ENCODE measurements around the gene AADAT.
"Not testable (repeated sequence)": the region's sequence is repeated elsewhere in the genome, so short reads cannot be mapped to it uniquely, and the experiment has no call there.

Gene AADAT

DNA sequence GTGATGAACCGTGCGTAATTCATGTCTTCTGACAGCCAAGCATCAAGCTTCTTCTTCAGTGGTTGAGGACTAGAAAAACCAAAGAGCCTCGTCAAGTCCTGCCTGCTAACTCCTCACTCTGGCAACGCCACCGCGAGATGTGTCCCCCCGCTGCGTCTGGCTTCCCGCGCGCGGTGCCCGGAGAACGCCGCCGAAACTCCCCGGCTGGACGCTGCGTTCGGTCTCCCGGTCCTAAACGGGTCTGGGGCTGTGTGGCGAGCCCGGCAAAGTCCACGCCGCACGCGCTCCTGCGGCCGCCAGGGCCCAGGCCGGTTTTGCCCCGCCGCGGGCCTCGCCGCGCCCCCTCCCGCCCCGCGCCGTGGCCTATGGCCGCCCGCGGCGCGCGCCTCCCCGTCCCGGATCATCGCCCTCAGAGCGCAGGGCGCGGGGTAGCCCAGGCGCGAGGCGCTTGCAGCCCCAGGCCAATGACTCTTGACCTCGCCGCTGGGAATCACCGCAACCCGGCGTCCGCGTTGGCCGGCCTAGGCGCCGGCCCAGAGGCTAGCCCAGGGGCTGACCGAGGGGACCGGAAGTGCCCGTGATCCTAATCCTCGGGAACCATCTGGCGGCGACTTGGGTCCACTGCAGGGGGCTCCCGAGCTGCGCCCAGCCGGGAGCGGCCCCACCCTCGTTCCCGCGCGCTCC, at the start of gene AADAT:
TSS of gene AADAT (minus strand) at position 289 of the 684 bp plus-strand sequence. CDS start at position 23, 266 bp downstream.
- DNase-seq = peak in 1 of 2 donors; percentile 43

DNA sequence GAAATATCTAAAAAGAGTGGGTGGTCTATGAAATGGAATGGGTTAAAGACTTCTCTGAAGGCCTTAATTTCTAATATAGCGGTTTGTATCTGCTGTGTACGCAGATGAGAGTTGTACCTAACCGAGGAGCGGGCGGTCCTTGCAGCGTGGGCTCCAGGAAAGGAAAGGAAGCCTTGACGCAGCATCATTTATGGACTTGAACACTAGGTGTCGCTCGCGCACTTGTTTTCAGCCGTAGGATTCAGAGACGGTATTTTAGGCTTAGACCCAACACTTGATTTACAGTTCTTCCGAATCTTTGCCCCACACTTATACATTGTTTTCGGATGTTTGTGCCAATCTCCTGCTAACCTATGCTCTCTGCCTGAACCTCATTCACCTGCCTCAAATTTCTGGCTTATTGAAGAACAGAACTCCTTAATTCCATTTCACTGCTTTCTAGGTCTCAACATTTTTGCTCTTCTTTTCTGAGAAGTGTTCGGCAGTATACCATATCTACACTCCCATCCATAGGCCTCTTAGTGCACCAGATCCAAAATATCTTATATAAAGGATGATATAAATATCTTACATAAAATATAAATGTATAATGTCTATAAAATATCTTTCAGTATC, 48.9 kb upstream of the AADAT start:
- peak; percentile 75 to 81 for DNase-seq

DNA sequence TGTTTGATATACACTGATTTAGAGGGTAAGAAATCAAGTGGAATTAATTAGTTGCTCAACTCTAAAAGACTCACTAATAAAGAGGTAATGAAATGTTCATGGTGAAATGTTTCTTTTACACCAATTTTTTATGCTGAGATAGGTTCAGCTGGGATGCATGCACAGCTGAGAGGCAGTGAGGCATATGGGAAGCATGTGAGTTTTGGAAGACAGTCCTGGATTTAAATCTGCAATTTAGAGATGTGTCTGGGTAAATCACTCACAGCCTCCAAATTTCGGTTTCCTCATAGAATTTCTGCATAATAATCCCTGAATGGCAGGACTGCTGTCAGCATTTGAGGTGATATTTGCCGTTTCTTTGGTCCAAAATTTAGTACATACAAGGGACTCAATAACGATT, 48.2 kb upstream of the AADAT start:
- no peak for DNase-seq

DNA sequence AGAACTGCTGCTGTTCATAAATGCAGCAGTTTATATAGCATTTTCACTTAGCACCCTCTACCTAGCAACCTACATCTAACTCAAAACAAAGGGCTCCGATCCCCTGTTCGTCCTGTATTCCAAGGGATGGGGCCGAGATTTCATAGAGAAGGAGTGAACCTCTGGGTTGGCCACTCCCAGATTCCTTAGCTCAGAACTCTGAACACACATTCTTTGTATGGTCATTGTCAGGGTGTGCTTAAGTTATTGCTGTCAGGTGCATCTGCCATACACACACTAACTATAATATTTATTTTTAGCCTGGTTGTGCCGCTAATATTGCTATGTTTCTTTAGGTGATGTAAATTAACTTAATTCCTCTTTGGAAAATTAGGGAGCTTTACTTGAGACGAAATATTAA, 47.7 kb upstream of the AADAT start:
- DNase-seq = no peak

DNA sequence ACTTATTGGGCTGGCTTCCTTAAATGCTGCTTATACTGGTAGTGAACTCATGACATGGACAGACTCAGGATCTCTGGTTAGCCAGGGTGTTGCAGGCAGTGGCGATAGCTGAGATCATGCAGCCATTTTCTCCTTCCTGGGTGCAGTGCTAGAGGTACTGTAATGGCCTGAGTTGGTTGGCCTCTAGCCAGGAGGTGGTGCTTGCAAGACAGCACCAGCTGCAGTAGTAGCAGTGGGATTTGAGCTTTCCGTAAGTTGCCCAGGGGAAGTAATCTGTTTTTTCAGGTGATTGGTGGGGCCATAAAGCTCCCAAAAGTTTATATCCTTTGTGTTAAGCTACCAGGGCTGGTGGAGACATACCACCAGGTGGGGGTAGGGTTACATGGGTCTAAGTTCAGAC, 45.1 kb upstream of the AADAT start:
- no peak for DNase-seq

DNA sequence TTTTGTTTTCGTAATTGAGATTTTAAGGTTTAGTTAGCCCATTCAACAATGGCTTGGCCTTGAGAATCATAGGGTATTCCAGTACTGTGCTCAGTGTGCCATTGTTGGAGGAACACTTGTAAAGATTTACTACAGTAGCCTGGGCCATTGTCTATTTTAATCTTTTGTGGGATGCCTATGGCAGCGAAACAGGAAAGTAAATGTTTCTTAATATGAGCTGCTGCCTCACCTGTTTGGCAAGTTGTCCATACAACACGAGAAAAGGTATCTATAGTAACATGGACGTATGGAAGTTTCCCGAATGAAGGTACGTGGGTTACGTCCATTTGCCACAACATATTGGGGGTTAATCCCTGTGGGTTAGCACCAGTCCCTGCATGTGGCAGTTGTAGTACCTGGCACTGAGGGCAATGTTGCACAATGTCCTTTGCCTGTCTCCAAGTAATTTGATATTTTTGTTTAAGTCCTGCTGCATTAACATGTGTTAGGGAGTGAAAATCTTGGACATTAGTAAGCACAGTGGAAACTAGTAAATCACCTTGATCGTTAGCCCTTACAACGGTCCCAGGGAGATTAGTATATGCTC, 38.6 kb upstream of the AADAT start:
- DNase-seq = no peak

DNA sequence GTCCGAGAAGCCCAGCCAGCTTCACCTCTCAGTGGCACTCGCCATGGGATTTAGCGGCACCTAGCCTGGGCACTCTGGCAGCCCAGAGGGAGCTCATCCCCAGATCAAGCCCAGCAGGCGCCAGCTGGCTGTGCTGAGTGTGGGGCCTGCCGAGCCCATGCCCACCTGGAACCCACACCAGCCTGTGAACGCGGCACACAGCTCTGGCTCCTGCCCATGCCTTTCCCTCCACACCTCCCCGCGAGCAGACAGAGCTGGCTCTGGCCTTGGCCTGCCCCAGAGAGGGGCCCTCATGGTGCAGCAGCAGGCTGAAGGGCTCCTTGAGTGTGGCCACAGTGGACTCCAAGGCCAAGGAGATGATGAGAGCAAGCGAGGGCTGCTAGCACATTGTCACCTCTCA, 38.0 kb upstream of the AADAT start:
- DNase-seq = no peak

DNA sequence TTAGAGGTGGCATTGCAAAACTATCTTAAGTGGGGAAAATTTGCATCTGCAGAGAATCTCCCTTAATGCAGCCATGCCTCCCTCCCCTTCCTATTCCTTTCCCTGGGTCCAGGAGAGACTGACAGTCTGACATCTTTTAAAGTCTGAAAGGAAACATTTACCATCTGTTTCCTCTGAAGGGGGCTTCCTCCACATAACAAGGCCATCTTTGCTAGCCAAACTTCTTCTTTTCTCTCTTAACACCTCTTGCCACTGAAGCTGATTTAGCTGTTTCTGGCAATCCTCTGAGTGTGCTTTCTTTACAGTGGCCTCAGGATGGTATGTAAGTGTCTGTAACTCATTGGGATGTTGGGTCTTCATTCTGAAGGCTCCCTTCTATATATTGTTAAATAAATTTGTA, 34.6 kb upstream of the AADAT start:
- DNase-seq = no peak

DNA sequence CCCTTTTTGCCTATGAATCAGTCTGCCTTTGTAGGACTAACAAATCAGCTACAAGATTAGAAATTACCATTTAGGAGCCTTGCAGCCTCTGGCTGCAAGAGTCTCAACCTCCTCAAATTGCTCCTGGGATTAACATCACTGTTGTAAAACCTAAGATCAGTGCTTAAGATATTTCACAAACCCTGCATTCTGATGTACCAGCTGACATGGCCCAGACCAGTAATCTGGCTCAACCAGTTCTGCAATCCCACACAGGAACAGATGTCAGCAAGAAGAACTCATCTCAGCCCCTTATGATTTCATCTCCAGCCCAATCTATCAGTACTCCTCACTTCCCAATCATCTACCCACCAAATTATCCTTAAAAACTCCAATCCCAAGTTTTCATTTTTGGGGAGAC, 32.5 kb upstream of the AADAT start:
- DNase-seq = no peak

DNA sequence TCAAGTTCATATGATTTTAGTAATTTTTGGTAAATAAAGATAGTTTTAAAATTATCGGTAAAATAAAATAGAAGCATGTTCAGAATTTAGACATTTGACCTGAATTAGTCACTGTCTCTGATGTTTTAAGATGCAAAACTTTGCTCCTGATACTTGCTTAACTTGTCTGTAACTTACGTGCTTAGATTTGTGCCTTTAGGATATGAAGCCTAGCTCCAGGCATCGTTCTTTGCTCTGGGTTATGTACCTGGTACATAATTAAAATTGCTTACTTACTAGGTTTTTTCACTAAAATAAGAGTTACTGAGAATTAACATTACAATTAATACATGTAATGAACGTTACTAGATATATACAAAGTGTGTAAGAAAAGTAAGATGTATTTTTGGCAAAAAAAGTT, 24.9 kb upstream of the AADAT start:
- no peak for DNase-seq

DNA sequence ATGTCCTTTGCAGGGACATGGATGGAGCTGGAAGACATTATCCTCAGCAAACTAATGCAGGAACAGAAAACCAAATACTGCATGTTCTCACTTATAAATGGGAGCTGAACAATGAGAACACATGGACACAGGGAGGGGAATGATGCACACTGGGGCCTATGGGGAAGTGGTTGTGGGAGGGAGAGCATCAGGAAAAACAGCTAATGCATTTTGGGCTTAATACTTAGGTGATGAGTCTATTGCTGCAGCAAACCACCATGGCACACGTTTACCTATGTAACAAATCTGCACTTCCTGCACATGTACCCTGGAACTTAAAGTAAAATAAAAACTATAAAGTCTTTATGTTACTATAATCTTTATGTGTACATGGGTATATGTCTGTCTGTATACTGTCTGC, 24.4 kb upstream of the AADAT start:
- DNase-seq = not testable (repeated sequence)

DNA sequence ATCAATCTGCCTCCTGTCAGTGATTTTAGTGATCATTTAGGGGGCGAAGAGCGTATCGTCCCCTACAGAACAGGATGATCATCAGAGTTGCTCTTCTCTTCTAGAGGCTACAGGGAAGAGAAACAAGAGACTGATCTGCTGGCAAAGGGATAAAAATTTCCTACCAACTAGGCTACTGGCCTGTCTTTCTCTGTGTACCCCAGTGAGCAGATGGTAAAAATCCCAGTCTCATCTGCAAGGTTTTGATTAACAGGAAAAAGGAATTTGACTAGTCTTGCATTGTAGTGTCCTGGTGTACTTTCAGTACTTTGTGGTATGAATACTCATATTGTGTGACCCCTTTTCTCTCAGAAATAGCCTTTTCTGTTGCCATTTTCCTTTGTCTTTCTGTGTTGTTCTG, 21.8 kb upstream of the AADAT start:
- DNase-seq = no peak

DNA sequence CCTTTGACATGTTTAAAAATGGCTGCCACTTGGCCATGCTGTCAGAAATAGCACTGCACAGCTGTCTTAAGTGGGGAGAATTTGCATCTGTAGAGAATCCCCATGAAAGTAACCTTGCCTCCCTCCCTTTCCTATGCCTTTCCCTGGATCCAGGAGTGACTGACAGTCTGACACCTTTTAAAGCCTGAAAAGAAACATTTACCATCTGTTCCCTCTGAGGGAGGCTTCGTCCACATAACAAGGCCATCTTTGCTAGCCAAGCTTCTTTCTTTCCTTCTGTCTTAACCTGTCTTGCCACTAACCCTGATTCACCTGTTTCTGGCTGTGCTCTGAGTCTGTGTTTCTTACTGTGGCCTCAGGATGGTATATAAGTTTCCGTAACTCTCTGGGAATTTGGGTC, 21.3 kb upstream of the AADAT start:
- no peak for DNase-seq

DNA sequence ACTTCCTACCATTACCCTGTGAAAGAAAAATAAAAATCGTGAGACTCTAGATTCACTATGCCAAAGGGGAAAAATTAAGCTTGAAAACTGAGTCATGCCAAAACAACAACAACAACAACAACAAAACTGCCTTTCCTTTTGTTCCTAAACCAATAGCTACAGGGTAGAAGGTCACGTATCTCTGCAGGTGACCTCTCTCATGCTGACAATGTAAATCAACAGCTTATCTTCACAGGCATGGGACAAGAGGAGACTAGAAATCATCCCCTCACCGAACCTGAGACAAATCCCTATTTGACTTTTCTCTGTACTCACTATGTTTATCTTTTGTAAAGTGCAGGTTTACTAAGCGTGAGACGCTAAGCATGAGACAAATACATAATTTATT, 20.5 kb upstream of the AADAT start:
- DNase-seq = no peak

DNA sequence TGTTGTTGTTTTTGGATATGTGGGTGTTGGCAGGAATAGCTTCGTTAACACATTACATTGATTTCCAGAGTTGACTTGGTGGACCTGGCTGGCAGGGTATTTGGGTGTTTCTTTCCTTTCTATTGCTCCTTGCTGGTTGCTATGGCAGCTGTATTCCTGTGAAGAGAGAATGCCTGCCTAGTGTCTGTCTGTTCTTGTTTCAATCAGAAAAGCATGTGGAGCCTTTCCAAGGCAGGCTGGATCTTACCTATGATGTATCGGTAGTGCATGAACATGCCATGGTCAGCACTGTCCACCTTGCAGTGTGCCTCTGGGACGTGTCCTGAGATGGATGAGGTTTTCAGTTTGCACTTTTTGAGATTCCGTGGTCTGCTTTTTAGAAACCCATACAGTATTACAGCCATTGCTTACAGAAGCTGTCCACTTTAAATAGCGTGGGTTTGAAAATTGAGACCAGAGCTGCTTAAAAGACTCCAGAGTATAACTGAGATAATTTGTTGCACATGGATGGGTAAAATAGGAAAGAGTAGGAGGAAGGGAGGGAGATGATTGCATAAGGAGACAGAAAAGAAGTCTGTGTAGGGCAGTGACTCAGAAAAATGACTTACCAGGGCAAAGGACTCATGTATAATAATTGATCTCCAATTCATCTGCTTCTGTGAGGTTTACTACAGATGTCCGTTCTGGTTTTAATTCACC, 20.0 kb upstream of the AADAT start:
- no peak for DNase-seq

DNA sequence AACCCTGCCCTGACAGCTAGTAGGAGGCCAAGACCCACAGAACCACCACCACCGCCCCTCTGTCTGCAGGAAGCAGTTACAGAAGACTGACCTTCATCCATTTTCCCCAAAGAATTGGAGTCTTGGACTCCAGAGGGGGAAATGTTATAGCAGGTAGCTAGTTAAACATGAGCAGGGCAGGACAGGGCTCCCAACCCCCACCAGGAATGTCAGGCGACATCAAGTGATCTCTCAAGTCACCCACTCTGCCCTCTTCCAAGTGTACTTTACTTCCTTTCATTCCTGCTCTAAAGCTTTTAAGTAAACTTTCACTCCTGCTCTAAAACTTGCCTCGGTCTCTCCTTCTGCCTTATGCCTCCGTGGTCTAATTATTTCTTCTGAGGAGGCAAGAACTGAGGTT, 17.1 kb upstream of the AADAT start:
- DNase-seq = no peak

DNA sequence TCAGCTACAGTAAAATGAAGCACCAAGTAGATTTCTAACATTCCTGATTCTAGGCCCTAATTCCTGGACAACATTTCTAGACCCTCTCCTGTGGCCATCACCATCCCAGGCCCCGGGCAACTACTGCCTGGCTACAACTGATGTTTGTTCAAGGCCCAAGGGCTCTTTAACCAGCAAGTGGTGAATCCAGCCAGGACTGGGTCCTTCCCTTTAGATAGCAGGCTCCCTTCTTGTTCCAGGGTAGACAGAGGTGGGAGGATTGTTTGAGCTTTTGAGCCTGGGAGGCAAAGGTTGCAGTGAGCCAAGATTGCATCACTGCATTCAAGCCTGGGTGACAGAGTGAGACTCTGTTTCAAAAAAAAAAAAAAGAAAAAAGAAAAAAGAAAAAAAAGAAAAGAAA, 12.7 kb upstream of the AADAT start:
- no peak for DNase-seq

DNA sequence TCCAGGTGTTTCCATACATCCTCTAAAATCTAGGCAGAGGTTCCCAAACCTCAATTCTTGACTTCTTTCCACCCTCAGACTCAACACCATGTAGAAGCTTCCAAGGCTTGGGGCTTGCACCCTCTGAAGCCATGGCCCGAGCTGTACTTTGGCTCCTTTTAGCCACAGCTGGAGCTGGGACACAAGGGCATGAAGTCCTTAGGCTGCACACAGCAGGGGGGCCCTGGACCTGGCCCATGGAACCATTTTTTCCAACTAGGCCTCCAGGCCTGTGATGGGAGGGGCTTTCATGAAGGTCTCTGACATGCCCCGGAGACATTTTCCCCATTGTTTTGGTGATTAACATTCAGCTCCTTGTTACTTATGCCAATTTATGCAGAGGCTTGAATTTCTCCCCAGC, 8.4 kb upstream of the AADAT start:
- not testable (repeated sequence) for DNase-seq

DNA sequence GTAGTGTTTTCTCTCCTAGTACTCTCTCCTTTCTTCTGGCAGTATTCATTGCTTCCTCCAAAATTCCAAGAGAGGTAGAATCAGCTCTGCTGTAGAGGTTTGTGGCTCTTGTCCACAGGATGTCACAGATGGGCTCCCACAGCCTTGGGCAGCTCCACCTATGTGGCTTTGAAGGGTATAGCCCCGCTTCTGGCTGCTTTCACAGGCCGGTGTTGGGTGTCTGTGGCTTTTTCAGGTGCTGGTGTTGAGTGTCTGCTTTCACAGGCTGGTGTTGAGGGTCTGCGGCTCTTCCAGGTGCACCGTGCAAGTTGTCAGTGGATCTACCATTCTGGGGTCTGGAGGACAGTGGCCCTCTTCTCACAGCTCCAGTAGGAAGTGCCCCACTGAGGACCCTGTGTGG, 7.9 kb upstream of the AADAT start:
- no peak for DNase-seq

DNA sequence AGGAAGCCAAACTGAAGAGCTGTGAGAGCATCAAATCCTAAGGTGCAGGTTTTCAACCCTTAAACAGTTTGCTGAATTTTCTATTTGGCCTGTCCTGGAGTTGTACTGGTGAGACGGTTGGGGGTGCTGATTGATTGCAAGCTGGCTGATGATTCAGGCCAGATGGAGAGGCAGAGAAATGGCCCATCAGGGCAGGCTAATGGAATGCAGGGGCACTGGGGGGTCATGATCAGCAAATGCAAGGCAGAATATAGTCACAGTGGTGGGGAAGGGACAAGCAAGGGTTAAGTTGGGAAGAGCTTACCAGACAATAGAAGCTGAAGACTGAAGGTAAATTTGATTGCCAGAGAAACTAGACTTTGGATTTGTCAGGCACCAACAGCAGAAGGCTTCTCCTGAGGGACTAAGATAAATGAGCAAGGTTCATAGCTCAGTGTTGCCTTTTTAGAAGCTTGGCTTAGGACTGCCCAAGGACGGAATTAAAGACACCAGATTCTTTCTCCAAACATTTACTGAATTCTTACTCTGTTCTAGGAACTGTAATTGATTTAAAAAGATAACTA, 4.3 kb upstream of the AADAT start:
- no peak for DNase-seq

DNA sequence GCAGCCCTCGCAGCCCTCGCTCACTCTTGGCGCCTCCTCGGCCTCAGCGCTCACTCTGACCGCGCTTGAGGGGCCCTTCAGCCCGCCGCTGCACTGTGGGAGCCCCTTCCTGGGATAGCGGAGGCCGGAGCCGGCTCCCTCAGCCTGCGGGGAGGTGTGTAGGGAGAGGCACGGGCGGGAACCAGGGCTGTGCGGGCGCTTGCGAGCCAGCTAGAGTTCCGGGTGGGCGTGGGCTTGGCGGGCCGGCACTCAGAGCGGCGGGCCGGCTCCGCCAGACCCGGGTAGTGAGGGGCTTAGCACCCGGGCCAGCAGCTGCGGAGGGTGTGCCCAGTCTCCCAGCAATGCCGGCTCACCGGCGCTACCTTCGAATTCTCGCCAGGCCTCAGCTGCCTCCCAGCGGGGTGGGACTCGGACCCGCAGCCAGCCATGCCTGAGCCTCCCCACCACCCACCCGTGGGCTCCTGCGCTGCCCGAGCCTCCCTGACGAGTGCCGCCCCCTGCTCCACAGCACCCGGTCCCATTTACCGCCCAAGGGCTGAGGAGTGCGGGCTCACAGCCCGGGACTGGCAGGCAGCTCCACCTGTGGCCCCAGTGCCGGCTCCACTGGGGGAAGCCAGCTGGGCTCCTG, 1.4 kb upstream of the AADAT start:
- no peak for DNase-seq

DNA sequence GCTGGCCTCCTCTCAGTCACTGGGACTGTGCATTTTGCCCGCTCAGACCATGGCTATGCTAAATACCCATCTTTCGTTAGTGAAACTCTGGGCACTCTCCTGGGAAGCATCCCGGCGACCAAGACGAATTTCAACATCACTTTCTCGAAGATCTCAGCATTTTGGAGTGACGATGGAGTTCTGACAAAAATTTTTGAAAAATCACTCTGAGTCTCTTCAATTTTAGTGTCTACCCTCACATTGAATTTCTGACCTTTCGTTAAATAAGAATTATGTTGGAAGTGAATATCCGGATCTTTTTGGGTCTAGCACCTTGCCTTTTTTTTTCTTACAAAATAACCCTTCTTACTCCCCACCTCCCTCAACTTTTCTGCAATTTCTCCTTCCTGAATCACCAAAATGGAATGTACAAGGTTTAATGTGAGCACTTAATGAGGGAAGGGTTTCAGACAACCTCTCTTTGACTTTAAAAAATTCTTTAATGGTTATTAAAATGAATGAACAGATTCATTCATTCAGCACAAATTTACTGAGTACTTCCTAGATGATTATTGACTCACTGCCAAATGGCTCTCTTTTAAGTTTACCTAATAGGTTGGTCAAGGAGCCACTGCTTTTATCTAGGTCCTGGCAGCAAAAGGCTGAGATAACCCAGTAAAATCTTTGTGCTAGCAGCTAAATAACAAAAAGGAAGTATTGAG, 746 bp upstream of the AADAT start:
- DNase-seq = no peak

DNA sequence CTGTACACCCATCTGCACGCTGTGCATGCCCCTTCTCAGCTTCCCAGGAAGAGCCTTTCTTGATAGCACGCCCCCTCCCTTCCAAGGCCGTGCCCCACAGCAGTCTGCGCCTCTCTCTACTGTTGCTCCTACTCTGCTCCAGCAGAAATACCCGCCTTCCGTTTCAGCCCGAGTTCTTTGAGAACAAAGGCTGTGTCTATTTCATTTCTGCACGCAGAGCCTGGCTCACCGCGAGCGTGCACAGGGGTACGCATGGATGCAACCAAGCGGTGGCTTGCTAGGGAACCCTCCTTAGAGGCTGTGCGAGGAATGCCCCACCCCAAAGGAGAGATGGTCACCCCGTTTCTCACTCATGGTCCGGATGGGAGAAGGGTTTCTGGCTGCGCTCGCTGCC, 485 bp downstream of the AADAT start:
- DNase-seq = no peak
